Muscle of back (tissue), 11 donors: Measurements from ENCODE around the gene TECPR1. TPM values are rescaled to one million over a fixed set of nuclear protein-coding genes. Genes with fewer than 3 reads are reported as not detected.

Experiments used
- DNase-seq, 3 donors: peaks; one replicate each; pipeline versions ENCODE4 v3.0.0 to v3.0.0-alpha.2; 2013
- polyA plus RNA-seq, 10 donors: library from polyadenylated mRNA; unstranded; fragments of 120-200 nt; gene quantifications; one replicate each; pipeline ENCODE4 v1.2.1, GENCODE V29; 2013; ENCODE audit not compliant: insufficient read length in 10 of 10

Gene TECPR1
- polyA plus RNA-seq, 10 donors = 12.8 to 22.1 (median 18.9) TPM

DNA sequence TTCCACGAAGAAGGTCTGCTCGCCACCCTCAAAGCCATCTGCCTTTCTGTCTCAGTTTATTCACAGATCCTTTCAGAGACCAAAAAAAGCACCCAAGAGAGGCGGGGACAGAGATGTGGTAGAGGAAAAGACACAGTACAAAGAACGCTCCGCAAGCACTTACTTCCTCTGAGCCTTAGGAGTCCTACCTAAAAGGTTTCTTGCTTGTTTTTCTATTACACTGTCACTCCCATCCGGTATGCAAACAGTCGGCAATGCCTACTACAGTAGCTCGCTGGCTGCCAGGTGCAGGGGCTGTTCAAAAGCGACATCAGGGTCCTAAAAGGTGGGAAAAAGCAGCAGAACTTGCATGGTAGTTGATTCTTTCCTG lies 816 bp downstream of the TECPR1 start:
- no peak for DNase-seq

DNA sequence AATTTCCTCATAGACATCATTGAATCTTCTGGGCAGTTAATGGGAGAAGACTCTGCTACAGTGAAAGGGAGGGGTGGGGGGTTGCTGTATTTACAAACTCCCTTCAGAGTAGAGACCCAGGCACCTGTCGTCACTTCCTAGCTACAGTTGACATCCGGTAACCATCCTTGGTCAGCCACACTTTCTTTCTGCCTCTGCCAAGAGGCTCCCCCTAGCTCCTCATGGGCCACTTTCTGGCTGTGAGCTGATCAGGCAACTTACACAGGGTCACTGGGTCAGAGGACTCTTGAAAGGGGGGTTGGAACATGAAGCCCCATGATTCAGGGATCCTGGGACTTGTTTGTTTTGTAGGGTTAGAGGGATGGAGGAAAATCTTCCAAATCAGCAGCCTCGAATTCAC lies 1.2 kb downstream of the TECPR1 start:
- DNase-seq = no peak

DNA sequence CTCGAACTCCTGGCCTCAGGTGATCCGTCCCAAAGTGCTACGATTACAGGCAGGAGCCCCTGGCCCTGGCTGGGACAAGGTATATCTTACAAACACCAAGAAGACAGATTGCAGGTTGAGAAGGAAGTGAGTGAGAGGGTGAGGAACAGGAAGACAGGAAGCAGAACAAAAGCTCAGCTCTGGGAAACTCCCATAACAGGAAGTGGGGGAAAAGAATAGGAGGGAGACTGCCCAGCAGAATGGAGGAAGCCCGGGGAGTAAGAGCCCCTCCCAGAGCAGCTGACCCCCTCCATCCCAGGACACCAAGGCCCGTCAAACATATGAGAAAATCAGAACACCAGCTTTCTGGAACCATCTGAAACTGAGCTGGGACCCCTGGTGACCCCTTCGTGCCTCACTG lies 2.9 kb downstream of the TECPR1 start:
- DNase-seq = no peak

DNA sequence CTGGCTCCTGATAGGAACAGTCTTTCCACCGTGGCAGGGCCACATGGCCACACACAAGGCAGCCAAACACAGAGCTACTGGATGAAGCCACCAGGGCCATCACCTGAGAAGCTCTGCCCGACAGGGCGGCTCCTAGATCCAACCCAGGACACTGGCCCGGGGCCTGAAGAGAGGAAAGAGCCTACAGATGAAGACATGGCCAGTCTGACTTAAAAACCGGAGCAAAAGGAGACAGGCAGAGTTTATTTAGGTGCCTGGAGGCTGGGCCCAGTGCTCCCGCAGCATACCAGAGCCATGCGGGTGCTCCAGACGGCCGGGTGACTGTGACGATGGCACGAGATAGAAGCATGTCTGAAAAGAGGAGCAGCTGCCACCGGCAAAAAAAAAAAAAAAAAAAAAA lies 3.9 kb downstream of the TECPR1 start:
- no peak for DNase-seq

DNA sequence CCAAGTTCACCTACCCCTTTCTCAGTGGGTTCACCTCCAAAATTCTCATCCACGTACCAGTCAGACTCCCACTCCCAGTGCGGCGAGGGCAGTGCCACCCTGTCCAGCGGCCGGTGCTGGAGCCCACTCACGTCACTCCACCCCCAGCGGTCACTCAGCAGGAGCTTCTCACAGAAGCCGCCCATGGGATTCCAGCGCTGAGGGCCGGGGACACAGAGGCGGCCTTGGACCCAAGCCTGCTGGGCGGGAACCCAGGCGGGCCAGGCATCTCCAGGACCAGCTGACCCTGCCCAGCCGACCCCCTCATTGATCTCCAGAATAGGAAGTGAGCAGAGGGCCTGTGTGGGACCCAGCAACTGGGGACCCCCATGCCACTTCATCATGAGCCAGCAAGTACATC lies 7.2 kb downstream of the TECPR1 start:
- no peak for DNase-seq

DNA sequence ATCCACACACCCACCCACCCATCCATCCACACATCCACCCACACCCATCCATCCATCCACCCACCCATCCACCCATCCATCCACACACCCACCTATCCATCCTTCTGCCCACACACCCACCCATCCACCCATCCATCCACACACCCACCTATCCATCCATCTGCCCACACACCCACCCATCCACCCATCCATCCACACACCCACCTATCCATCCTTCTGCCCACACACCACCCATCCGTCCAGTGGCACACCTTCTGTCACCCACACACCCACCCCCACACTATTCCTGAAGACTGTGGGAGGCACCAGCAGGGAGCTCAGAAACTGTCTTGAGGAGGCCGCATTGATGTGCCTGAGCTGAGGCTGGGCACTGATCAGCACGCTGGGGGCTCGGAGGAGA lies 9.1 kb downstream of the TECPR1 start:
- DNase-seq = no peak

DNA sequence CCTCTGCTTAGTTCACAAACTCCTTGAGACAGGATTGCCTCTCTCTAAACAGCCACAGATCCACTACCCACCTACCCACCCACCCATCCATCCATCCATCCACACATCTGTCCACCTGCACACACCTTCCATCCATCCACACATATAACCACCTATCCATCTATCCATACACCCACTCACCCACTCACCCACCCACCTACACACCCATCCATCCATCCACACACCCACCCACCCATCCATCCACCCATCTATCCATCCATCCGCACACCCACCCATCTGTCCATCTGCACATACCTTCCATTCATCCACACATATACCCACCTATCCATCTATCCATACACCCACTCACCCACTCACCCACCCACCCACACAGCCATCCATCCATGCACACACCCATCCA lies 9.7 kb downstream of the TECPR1 start:
- no peak for DNase-seq

DNA sequence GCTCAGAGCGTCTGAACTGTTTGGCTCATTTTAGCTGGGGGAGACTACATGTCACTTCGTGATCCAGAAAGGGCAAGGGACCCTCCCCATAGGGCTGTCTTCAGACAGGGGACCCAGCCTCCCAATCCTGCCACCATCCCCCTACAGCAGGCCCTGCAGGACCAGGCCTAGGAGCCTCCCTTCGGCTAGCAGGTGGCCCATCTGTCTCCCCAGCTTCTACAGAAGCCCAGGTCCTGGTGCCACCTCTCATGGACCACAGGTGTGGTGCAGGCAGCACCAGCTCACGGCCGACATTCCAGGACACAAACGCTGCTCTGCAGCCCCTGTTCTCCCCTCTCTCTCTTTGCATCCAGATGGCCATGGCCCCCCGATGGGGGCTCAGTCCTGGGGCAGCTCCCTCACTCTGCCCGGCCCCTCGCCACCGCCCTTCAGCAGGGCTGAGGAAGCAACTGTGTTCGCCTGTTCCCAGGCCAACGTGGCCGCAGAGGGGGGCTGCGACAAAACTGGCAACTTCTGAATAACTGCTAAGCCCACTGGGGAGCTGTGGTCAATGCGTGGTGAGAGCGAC lies 10.3 kb downstream of the TECPR1 start:
- no peak for DNase-seq

DNA sequence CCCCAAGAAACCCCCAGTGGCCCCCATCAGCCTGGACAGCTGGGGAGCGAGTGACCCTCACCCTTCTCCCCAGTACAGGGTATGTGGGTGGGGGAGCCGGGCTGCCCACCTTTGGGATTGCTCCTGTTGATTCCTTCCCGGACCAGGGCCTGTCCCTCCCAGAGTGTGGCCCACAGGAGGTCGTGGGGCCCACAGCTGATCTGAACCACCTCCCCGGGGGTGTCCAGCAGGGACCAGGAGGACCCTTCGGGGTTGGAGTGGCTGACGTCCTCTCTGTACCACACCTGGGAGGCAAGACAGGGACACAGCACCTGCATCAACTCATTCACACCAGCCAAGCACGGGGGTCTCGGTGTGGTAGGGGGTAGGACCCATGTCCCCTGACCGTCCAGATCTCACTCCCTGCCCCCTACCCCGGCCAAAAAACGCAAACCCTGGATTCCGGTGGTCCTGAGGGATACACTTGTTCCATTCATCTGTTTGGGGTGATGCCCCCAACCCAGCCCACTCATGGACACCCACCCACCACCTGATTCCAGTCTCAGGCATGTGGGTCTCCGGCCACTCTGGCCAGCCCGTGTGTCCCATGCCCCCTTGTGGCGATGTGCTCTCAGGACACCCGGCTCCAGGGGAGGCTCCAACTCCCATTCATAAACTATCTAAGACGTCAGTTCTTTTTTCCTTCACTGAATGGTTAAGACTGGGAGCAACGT lies 10.9 kb downstream of the TECPR1 start:
- no peak for DNase-seq

DNA sequence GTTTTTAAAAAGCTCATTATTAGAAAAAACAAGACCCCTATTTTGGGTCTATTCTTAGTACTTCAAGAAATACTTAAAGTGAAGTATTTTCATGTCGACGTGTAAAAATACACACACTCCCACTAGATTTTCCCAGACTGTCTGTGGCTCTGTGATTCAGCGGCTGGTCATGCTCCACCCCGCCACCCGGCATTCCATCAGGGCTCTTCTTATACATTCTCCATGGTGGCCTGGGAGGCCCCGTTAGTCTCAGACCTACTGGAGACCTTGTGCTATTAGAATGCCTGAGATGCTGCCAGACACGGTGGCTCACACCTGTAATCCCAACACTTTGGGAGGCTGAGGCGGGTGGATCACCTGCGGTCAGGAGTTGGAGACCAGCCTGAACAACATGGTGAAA lies 13.1 kb downstream of the TECPR1 start:
- DNase-seq = no peak

DNA sequence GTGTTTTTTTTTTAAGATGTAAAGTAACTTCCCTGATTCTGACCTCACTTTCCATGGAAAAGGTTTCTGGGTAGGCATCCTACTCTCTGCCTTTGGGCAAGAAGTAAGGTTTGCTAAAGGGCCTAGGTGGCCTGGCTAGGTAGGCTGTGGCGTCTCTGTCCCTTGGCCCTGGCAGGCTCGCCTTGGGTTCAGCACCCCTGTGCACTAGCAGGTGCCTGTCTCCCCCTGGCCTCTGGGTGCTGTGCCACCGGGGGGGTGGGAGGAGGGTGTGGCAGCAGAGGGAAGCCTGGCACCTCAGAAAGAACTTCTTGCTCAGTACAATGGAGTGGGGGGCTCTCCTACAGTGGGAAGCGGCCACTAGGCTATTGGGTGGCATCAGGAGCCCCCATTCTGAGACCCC lies 14.0 kb downstream of the TECPR1 start:
- no peak for DNase-seq

DNA sequence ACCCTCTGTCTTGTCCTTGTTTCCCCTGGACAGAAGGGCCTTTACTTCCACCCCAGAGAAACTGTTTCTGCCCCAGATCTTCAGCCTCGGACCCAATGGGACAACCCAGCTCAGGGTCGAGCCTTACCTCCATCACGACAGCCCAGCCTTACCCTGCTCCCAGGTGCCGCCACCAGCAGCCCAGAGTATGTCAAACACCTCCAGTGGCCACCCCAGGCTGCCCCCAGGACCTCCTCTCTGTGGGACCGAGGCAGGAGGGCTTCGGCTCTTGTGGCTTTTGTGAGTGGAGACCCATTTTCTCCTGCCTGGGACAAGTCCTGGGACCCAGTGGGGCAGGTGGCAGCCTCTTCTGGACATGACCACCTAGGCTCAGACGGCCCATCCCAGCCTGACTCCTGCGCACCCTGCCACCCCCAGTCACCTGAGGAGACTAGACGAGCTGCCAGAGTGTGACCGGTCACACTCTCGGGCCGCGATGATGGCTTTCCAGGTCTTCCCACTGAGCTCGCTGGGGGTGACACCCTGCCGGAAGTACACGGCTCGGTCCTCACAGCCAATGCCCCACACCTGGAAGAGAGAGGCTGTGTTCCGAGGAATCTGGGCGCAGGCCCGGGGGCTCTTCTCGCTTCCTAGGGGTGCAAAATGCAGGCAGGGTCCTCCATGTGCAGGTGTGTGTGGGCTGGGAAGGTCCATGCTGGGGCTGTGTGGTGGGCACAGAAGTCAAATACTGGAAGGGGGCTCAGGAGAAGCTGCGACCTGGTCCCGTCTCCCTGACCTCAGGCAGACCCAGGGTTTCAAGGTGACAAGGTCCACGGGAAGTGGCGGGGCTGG lies 15.5 kb downstream of the TECPR1 start:
- DNase-seq = no peak

DNA sequence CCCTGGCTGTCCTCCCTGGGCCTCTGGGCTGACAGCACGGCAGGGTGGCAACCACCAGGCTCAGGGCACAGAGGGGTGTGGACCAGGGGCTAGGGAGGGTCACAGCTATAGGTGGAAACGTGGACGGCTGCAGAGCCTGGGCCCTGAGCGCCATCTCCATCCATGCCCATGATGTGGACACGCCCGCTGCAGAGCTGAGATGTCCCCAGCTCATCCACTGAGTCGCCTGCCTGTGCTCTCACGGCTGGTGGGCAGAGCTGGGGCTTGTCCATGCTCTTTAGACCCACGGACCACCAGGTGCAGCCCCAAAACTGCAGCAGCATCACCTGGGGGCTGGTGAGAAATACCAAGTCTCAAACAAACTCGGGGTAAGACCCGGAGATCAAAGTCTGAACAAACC lies 16.1 kb downstream of the TECPR1 start:
- DNase-seq = no peak

DNA sequence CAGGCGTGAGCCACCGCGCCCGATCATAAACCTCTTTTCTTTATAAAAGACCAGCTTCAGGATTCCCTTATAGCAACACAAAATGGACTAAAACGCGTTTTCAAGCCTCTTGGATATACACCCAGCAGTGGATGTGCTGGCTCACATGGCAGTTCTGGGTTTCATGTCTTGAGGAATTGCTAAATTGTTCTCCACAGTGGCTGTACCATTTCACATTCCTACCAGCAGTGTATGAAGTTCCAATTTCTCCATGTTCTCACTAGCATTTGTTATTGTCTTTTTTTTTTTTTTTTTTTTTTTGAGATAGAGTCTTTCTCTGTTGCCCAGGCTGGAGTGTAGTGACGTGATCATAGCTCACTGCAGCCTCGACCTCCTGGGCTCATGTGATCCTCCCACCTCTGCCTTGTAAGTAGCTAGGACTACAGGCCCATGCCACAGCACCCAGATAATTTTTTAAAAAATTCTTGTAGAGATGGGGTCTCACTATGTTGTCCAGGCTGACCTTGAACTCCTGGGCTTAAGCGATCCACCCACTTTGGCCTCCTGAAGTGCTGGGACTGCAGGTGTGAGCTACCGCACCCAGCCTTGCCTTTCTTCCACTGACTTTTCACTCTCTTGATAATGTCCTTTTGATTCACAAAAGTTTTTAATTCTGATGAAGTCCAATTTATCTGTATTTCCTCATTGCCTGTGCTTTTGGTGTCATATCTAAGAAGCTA lies 17.4 kb downstream of the TECPR1 start:
- no peak for DNase-seq

DNA sequence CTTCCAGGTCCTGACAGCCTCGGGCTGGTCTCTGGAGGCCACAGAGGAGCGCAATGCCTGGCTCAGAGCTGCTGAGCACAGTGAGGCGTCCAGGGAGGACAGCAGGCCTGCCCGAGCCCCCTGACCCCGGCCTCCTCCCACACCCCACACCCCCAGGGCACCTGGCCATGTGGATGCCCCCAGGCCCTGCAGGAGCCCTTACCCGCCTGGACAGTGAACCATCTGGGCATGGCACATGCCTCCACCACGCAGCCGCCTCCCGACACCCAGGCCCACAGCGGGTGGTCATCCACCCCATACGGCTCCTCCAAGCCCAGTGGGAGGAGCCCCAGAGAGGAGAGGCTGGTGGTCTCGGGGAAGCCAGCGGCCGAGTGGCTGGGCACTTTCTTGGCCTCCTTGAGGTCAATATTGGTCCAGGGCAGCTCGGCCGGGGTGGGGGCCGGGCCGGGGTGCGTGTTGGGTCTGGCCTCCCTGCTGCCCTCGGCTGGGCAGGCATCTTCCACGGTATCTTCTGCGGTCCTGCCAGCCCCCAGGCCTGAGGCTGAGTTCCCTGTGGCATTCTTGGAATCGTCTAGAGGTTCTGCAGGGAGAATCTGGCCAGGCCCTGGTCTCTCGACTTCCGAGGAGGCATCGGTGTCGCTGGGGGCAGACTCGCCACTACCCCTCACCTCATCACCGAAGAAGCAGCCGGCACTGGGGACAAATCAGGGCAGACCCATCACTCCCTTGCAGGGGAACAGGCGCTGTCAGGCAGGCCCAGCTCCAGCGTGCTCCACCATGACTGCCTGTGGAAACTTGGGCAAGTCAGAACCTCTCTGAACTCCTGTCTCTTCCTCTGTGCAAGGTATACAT lies 18.6 kb downstream of the TECPR1 start:
- no peak for DNase-seq

DNA sequence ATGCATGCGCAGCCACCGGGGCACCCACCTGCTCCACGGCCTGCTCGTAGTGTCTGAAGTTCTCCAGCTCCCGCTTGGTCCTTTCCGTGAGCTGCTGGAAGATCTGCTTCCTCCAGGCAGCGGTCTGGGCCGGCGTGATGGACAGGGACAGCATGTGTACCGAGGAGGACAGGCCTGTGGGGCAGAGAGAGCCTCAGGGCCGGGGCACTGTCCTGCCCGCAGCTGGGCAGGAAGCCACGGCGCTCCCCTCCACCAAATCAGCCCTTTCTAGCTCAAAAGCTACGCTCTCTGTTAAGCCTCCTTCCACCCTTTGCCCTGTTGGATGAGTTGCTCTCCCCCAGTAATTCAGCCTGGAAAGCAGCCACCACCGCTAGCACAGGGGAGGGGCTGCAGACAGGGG lies 19.2 kb downstream of the TECPR1 start:
- DNase-seq = no peak

DNA sequence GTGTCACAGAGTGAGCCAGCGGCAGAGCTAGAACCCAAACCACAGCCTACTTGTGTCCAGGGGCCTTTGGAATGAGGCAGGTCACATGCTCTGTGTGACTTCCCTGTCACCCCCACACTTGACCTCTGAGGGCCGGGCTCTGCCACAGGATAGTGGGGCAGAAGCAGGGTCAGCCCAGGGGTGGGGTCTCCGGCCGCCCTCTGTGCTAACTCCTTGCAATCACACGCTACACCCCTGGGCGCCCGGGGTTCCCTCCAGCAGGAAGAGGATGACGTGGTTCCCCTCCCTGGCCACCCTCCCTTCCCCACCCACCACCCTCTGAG lies 19.8 kb downstream of the TECPR1 start:
- no peak for DNase-seq

DNA sequence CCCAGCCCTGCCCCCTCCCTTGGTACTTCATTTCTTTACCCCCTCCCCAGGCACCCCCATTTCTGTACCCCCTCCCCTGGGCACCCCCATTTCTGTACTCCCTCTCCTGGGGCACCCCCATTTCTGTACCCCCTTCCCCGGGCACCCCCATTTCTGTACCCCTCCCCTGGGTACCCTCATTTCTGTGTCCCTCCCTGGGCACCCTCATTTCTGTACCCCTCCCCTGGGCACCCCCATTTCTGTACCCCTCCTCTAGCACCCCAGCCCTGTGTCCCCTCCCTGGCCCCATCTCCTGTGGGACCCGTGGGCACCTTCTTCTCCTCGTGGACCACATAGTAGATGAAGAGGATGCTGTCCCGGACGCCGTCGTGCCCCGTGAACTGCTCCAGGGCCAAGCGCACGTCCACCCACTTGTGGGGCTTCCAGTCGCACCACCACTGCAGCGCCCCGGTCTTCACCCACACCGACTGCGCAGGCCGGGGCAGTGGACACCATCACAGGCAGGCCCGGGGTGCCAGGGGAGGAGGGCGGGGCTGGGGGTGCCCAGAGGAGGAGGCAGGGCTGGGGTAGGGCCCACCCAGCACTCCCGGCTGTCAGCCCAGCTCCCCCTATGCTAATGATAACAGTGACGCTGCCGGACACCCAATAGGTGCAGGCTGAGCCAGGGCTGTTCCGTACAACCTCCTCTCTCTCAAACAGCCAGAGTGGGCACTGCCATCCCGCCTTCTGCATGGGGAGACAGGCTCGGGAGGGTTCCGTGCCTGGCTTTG lies 20.4 kb downstream of the TECPR1 start:
- DNase-seq = no peak

DNA sequence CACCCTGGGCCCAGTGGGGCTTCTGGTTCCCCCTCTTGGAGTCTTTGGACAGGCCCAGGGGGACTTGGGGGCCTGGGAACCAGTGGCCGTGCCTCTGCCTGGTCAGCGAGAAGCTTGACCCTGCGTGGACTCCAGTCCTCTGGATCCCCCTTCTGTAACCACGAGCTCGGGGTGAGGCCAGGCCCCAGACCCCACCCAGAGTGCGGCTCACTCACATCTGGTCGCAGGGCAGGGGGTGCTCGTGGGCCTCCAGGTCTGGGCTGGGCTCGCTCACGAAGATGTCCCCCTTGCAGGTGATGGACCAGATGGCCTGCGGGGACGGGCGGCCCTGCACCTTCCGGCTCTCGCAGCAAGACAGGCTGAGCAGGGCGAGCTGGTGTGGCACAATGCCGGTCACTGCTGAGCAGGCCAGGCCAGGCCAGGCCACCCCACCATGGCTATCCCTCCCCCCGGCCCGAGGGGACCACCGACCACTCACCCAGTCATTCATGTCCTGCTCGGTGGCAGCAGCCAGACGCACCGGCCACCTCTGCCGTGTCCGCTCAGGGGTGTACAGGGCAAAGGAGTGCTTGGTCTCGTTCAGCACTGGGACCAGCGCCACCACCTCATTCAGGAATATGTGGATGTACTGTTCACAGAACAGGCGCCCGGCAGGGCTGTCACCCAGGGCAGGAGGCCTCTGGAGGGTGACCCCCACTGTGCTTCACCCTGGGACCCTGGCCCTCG lies 21.1 kb downstream of the TECPR1 start:
- no peak for DNase-seq
